ENCODE data around the gene FBXW7.

DNA sequence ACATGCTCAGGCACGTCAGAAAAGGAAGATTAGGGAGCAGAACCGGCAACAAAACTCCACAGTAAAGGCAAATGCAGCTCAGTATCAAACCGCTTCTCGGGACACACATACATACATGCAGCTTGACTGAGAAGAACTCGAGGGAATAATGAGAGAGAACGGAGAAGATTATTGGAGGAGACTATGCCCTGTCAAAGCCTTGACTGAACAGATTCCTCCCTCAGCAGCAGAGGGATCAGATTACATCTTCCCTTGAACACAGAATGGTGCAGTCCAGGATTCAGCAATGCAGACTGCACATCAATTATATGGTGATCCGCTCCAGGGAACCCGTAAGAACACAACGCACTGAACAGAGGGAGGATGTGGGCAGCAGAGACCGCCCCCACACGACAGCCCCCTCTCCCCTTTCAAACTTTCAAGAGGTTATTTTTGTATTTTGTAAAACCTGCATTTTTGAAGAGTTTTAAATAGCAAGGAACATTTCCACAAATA lies 183.2 kb downstream of the FBXW7 start:
- TF ChIP-seq, protein P1, sequence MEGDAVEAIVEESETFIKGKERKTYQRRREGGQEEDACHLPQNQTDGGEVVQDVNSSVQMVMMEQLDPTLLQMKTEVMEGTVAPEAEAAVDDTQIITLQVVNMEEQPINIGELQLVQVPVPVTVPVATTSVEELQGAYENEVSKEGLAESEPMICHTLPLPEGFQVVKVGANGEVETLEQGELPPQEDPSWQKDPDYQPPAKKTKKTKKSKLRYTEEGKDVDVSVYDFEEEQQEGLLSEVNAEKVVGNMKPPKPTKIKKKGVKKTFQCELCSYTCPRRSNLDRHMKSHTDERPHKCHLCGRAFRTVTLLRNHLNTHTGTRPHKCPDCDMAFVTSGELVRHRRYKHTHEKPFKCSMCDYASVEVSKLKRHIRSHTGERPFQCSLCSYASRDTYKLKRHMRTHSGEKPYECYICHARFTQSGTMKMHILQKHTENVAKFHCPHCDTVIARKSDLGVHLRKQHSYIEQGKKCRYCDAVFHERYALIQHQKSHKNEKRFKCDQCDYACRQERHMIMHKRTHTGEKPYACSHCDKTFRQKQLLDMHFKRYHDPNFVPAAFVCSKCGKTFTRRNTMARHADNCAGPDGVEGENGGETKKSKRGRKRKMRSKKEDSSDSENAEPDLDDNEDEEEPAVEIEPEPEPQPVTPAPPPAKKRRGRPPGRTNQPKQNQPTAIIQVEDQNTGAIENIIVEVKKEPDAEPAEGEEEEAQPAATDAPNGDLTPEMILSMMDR (IDR thresholded peaks at IDR 0.05), result no peak
- peak in 2 of 3 donors; percentile 36 to 45 for TF ChIP-seq POLR2A (IDR thresholded peaks at IDR 0.05)

All from body of pancreas (tissue), 4 donors.